ENCODE data around the gene CH25H.
A peak's percentile ranks its signal among the peaks of the same experiment; 100 is the strongest.
"Not testable (repeated sequence)": the region's sequence is repeated elsewhere in the genome, so short reads cannot be mapped to it uniquely, and the experiment has no call there.

Gene CH25H

GRCh38 chr10:89197473-89197872 lies 9.6 kb downstream of the CH25H start:
- WGBS (ENCODE audit: insufficient coverage, insufficient read length): no CpG with 5 or more reads among the region's 4 CpGs
- no peaks in the 10 kb centered on the region for H3K9me3 ChIP-seq (ENCODE audit: control insufficient read depth, insufficient read depth, low read length)
- H3K27ac ChIP-seq (ENCODE audit: low read length): no peak overlapping the region
- no peak overlapping the region for H3K4me3 ChIP-seq (ENCODE audit: low read length)
- H3K4me1 ChIP-seq (ENCODE audit: control insufficient read depth, insufficient read depth, low read length): no peaks in the 10 kb centered on the region
- H3K27me3 ChIP-seq (ENCODE audit: control insufficient read depth, insufficient read depth, low read length): no peaks in the 10 kb centered on the region
- DNase-seq (ENCODE audit: low read depth, low spot score): no peak
- H3K36me3 ChIP-seq (ENCODE audit: control insufficient read depth, insufficient read depth, low read length): no peaks in the 10 kb centered on the region

GRCh38 chr10:89191301-89191700 lies 15.8 kb downstream of the CH25H start:
- no CpG with 5 or more reads among the region's 3 CpGs for WGBS (ENCODE audit: insufficient coverage, insufficient read length)
- not testable (repeated sequence) for DNase-seq (ENCODE audit: low read depth, low spot score); H3K27me3 ChIP-seq (ENCODE audit: control insufficient read depth, insufficient read depth, low read length); H3K4me3 ChIP-seq (ENCODE audit: low read length); H3K27ac ChIP-seq (ENCODE audit: low read length); H3K4me1 ChIP-seq (ENCODE audit: control insufficient read depth, insufficient read depth, low read length); H3K36me3 ChIP-seq (ENCODE audit: control insufficient read depth, insufficient read depth, low read length); H3K9me3 ChIP-seq (ENCODE audit: control insufficient read depth, insufficient read depth, low read length)

- H3K36me3 ChIP-seq (ENCODE audit: control insufficient read depth, insufficient read depth, low read length): no peaks in the 10 kb centered on the region
- H3K4me3 ChIP-seq (ENCODE audit: low read length): no peak overlapping the region
- WGBS (ENCODE audit: insufficient coverage, insufficient read length): no CpG with 5 or more reads among the region's 2 CpGs
- no peaks in the 10 kb centered on the region for H3K9me3 ChIP-seq (ENCODE audit: control insufficient read depth, insufficient read depth, low read length)
- DNase-seq (ENCODE audit: low read depth, low spot score): no peak
- no peaks in the 10 kb centered on the region for H3K27me3 ChIP-seq (ENCODE audit: control insufficient read depth, insufficient read depth, low read length)
- no peak overlapping the region for H3K27ac ChIP-seq (ENCODE audit: low read length)
- H3K4me1 ChIP-seq (ENCODE audit: control insufficient read depth, insufficient read depth, low read length): no peaks in the 10 kb centered on the region
These were observed 17.8 kb downstream of the CH25H start for GRCh38 chr10:89189211-89189734.

- H3K4me3 ChIP-seq (ENCODE audit: low read length): no peak overlapping the region
- H3K27ac ChIP-seq (ENCODE audit: low read length): no peak overlapping the region
- H3K27me3 ChIP-seq (ENCODE audit: control insufficient read depth, insufficient read depth, low read length): no peaks in the 10 kb centered on the region
- DNase-seq (ENCODE audit: low read depth, low spot score): no peak
- no peaks in the 10 kb centered on the region for H3K36me3 ChIP-seq (ENCODE audit: control insufficient read depth, insufficient read depth, low read length)
- no peaks in the 10 kb centered on the region for H3K4me1 ChIP-seq (ENCODE audit: control insufficient read depth, insufficient read depth, low read length)
- no peaks in the 10 kb centered on the region for H3K9me3 ChIP-seq (ENCODE audit: control insufficient read depth, insufficient read depth, low read length)
These were observed 21.5 kb downstream of the CH25H start for GRCh38 chr10:89185658-89186057.

GRCh38 chr10:89184638-89185037 lies 22.5 kb downstream of the CH25H start:
- no peaks in the 10 kb centered on the region for H3K36me3 ChIP-seq (ENCODE audit: control insufficient read depth, insufficient read depth, low read length)
- H3K4me1 ChIP-seq (ENCODE audit: control insufficient read depth, insufficient read depth, low read length): no peaks in the 10 kb centered on the region
- no peak overlapping the region for H3K4me3 ChIP-seq (ENCODE audit: low read length)
- no peak overlapping the region for H3K27ac ChIP-seq (ENCODE audit: low read length)
- WGBS (ENCODE audit: insufficient coverage, insufficient read length): 100% methylated on average over 1 of the region's 3 CpGs
- no peak for DNase-seq (ENCODE audit: low read depth, low spot score)
- H3K9me3 ChIP-seq (ENCODE audit: control insufficient read depth, insufficient read depth, low read length): no peaks in the 10 kb centered on the region
- H3K27me3 ChIP-seq (ENCODE audit: control insufficient read depth, insufficient read depth, low read length): no peaks in the 10 kb centered on the region

GRCh38 chr10:89183571-89183970 lies 23.5 kb downstream of the CH25H start:
- H3K36me3 ChIP-seq (ENCODE audit: control insufficient read depth, insufficient read depth, low read length): no peaks in the 10 kb centered on the region
- H3K27me3 ChIP-seq (ENCODE audit: control insufficient read depth, insufficient read depth, low read length): no peaks in the 10 kb centered on the region
- no peak overlapping the region for H3K27ac ChIP-seq (ENCODE audit: low read length)
- no peak overlapping the region for H3K4me3 ChIP-seq (ENCODE audit: low read length)
- H3K4me1 ChIP-seq (ENCODE audit: control insufficient read depth, insufficient read depth, low read length): no peaks in the 10 kb centered on the region
- no peak for DNase-seq (ENCODE audit: low read depth, low spot score)
- no peaks in the 10 kb centered on the region for H3K9me3 ChIP-seq (ENCODE audit: control insufficient read depth, insufficient read depth, low read length)

- no CpG with 5 or more reads among the region's 2 CpGs for WGBS (ENCODE audit: insufficient coverage, insufficient read length)
- no peak for DNase-seq (ENCODE audit: low read depth, low spot score)
- Histone ChIP-seq H3K36me3 (ENCODE audit: control insufficient read depth, insufficient read depth, low read length) (no peaks in the 10 kb centered on the region), H3K4me1 (ENCODE audit: control insufficient read depth, insufficient read depth, low read length) (no peaks in the 10 kb centered on the region), H3K4me3 (ENCODE audit: low read length) (no peak overlapping the region), H3K9me3 (ENCODE audit: control insufficient read depth, insufficient read depth, low read length) (no peaks in the 10 kb centered on the region), H3K27ac (ENCODE audit: low read length) (no peak overlapping the region), H3K27me3 (ENCODE audit: control insufficient read depth, insufficient read depth, low read length) (no peaks in the 10 kb centered on the region)
These were observed 24.2 kb downstream of the CH25H start for GRCh38 chr10:89182894-89183293.

- Histone ChIP-seq H3K27ac (ENCODE audit: low read length) (no peak overlapping the region), H3K9me3 (ENCODE audit: control insufficient read depth, insufficient read depth, low read length) (no peaks in the 10 kb centered on the region), H3K4me3 (ENCODE audit: low read length) (no peak overlapping the region), H3K4me1 (ENCODE audit: control insufficient read depth, insufficient read depth, low read length) (no peaks in the 10 kb centered on the region; the same call in 1 of the 2 replicates), H3K36me3 (ENCODE audit: control insufficient read depth, insufficient read depth, low read length) (no peaks in the 10 kb centered on the region), H3K27me3 (ENCODE audit: control insufficient read depth, insufficient read depth, low read length) (no peaks in the 10 kb centered on the region)
- DNase-seq (ENCODE audit: low read depth, low spot score): no peak
These were observed 31.3 kb downstream of the CH25H start for GRCh38 chr10:89175816-89176215.

- DNase-seq (ENCODE audit: low read depth, low spot score): no peak
- Histone ChIP-seq H3K9me3 (ENCODE audit: control insufficient read depth, insufficient read depth, low read length) (no peaks in the 10 kb centered on the region), H3K36me3 (ENCODE audit: control insufficient read depth, insufficient read depth, low read length) (no peaks in the 10 kb centered on the region), H3K27ac (ENCODE audit: low read length) (no peak overlapping the region), H3K27me3 (ENCODE audit: control insufficient read depth, insufficient read depth, low read length) (no peaks in the 10 kb centered on the region), H3K4me1 (ENCODE audit: control insufficient read depth, insufficient read depth, low read length) (no peaks in the 10 kb centered on the region; the same call in 1 of the 2 replicates), H3K4me3 (ENCODE audit: low read length) (no peak overlapping the region)
These were observed 34.0 kb downstream of the CH25H start for GRCh38 chr10:89173075-89173474.

- Histone ChIP-seq H3K27ac (ENCODE audit: low read length) (no peak overlapping the region), H3K36me3 (ENCODE audit: control insufficient read depth, insufficient read depth, low read length) (no peaks in the 10 kb centered on the region), H3K9me3 (ENCODE audit: control insufficient read depth, insufficient read depth, low read length) (no peaks in the 10 kb centered on the region), H3K27me3 (ENCODE audit: control insufficient read depth, insufficient read depth, low read length) (no peaks in the 10 kb centered on the region), H3K4me3 (ENCODE audit: low read length) (no peak overlapping the region), H3K4me1 (ENCODE audit: control insufficient read depth, insufficient read depth, low read length) (no peaks in the 10 kb centered on the region; the same call in 1 of the 2 replicates)
- DNase-seq (ENCODE audit: low read depth, low spot score): no peak
- WGBS (ENCODE audit: insufficient coverage, insufficient read length): no CpG with 5 or more reads among the region's 4 CpGs
These were observed 35.1 kb downstream of the CH25H start for GRCh38 chr10:89171996-89172395.

- Histone ChIP-seq H3K9me3 (ENCODE audit: control insufficient read depth, insufficient read depth, low read length) (no peaks in the 10 kb centered on the region), H3K27ac (ENCODE audit: low read length) (no peak overlapping the region), H3K4me3 (ENCODE audit: low read length) (no peak overlapping the region), H3K36me3 (ENCODE audit: control insufficient read depth, insufficient read depth, low read length) (no peaks in the 10 kb centered on the region), H3K4me1 (ENCODE audit: control insufficient read depth, insufficient read depth, low read length) (no peaks in the 10 kb centered on the region; the same call in 1 of the 2 replicates), H3K27me3 (ENCODE audit: control insufficient read depth, insufficient read depth, low read length) (no peaks in the 10 kb centered on the region)
- peak; percentile 2 for DNase-seq (ENCODE audit: low read depth, low spot score)
- WGBS (ENCODE audit: insufficient coverage, insufficient read length): no CpG with 5 or more reads among the region's 2 CpGs
These were observed 35.7 kb downstream of the CH25H start for GRCh38 chr10:89171263-89171872.

All from iPS DF 6.9 (cell line).